NT2/D1 (cell line): ENCODE data around the gene MAST4.

Experiments used
- YY1 ChIP-seq: IDR thresholded peaks from 2 replicates; pipeline ENCODE4 v1.6.1; 2011; ENCODE audit not compliant: insufficient read length, insufficient read depth
- ZNF274 ChIP-seq: IDR thresholded peaks from 2 replicates; pipeline ENCODE4 v1.6.1; 2011; ENCODE audit warnings: mild to moderate bottlenecking, low read depth, low read length

- TF ChIP-seq YY1: no peak
- no peak for TF ChIP-seq ZNF274
Observed at GRCh38 chr5:66565878-66566277, 30.3 kb upstream of the MAST4 start.
